Fibroblast of peridontal ligament (primary cell): ENCODE data around the gene CDK6.

ENCODE experiments used
- DNase-seq: peaks from one replicate; pipeline ENCODE4 v3.0.0-alpha.2; 2010; ENCODE audit errors: extremely low read depth

Gene CDK6

GRCh38 chr7:92682330-92682729 lies 154.0 kb downstream of the CDK6 start:
- DNase-seq = no peak

- DNase-seq = no peak
These were observed 154.7 kb downstream of the CDK6 start for GRCh38 chr7:92681633-92682032.

- DNase-seq = no peak
These were observed 155.9 kb downstream of the CDK6 start for GRCh38 chr7:92680442-92680841.

- no peak for DNase-seq
These were observed 158.0 kb downstream of the CDK6 start for GRCh38 chr7:92678291-92678920.

- no peak for DNase-seq
These were observed 162.0 kb downstream of the CDK6 start for GRCh38 chr7:92674379-92674778.

- DNase-seq = no peak
These were observed 164.7 kb downstream of the CDK6 start for GRCh38 chr7:92671505-92672169.

- no peak for DNase-seq
These were observed 166.0 kb downstream of the CDK6 start for GRCh38 chr7:92670204-92670851.

GRCh38 chr7:92669616-92670165 lies 166.7 kb downstream of the CDK6 start:
- peak; percentile 25 for DNase-seq

- no peak for DNase-seq
These were observed 167.8 kb downstream of the CDK6 start for GRCh38 chr7:92668564-92668963.

GRCh38 chr7:92667816-92668535 lies 168.4 kb downstream of the CDK6 start:
- DNase-seq = peak; percentile 25

GRCh38 chr7:92665926-92666325 lies 170.4 kb downstream of the CDK6 start:
- no peak for DNase-seq

- no peak for DNase-seq
These were observed 174.7 kb downstream of the CDK6 start for GRCh38 chr7:92661651-92662050.

GRCh38 chr7:92658671-92659070 lies 177.7 kb downstream of the CDK6 start:
- no peak for DNase-seq

GRCh38 chr7:92657391-92657790 lies 179.0 kb downstream of the CDK6 start:
- DNase-seq = no peak

GRCh38 chr7:92656121-92656520 lies 180.3 kb downstream of the CDK6 start:
- no peak for DNase-seq

GRCh38 chr7:92655346-92655884 lies 181.0 kb downstream of the CDK6 start:
- no peak for DNase-seq

- DNase-seq = no peak
These were observed 183.2 kb downstream of the CDK6 start for GRCh38 chr7:92653136-92653535.

- no peak for DNase-seq
These were observed 183.8 kb downstream of the CDK6 start for GRCh38 chr7:92652536-92652935.

GRCh38 chr7:92650391-92650790 lies 186.0 kb downstream of the CDK6 start:
- DNase-seq = no peak

GRCh38 chr7:92648067-92648466 lies 188.3 kb downstream of the CDK6 start:
- DNase-seq = no peak

- no peak for DNase-seq
These were observed 188.7 kb downstream of the CDK6 start for GRCh38 chr7:92647652-92648051.
